Prostate gland (tissue), 2 donors: Measurements from ENCODE around the gene MGAT4C.

ENCODE experiments used
- CTCF ChIP-seq, 4 experiments: fragments of 200-600 bp in 2 of 4; fragments of 450-650 bp in 2 of 4; sonication (generic) in 2 of 4; IDR thresholded peaks; 1 replicate in 3 of 4; 2 replicates in 1 of 4; pipeline ENCODE4 v1.5.1; 2016 to 2019; ENCODE audit warnings: antibody characterized with exemption in 4 of 4, mild to moderate bottlenecking in 2 of 4, moderate library complexity in 2 of 4
- POLR2A ChIP-seq: fragments of 450-650 bp; IDR thresholded peaks from one replicate; pipeline ENCODE4 v1.6.1; 2016; ENCODE audit warnings: antibody characterized with exemption, mild to moderate bottlenecking
- POLR2AphosphoS5 ChIP-seq: sonication (generic); formaldehyde crosslinking; IDR thresholded peaks from one replicate; pipeline ENCODE4 v1.6.1; 2017; ENCODE audit warnings: antibody characterized with exemption

- TF ChIP-seq CTCF (IDR thresholded peaks at IDR 0.05), result no peak
- TF ChIP-seq POLR2AphosphoS5, result no peak
- TF ChIP-seq POLR2A, result no peak
Measured at GRCh38 chr12:85975716-85976115, 280.5 kb downstream of the MGAT4C start.
